Ovary (tissue), 3 donors: Measurements from ENCODE around the gene TMEM128.

Experiments used
- EP300 ChIP-seq: sonication (generic); formaldehyde crosslinking; IDR thresholded peaks from one replicate; pipeline ENCODE4 v1.6.1; 2017; ENCODE audit warnings: antibody characterized with exemption
- POLR2A ChIP-seq: fragments of 450-650 bp; IDR thresholded peaks from one replicate; pipeline ENCODE4 v1.6.1; 2017; ENCODE audit warnings: antibody characterized with exemption, mild to moderate bottlenecking, moderate library complexity
- TF ChIP-seq, protein P1 (sequence below), 3 donors: fragments of 450-650 bp in 2 of 3; fragments of 200-600 bp in 1 of 3; IDR thresholded peaks; one replicate each; pipeline versions ENCODE4 v1.5.1 to v1.8.0; 2016 to 2022; ENCODE audit warnings: antibody characterized with exemption in 3 of 3, mild to moderate bottlenecking in 1 of 3
- donor health status: DM: no; HTN: no; CAD: no.

DNA sequence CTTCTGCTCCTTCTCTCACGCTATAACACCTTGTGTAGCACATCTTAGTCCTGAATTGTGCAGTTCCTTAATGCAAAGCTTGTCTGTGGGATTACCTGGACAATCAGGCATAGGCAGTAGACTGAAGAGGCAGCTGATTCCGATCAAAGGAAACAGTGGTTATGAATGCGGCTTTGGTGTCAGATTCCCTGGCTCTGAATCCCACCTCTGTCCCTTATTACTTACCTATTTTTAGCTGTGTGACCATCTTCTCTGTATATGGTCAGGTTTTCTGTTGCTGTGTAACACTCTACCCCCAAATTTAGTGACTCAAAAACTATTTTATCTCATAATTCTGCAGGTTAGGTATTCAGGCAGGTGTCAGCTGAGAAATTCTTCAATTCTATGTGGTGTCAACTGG lies 45.3 kb upstream of the TMEM128 start:
- TF ChIP-seq, protein P1, sequence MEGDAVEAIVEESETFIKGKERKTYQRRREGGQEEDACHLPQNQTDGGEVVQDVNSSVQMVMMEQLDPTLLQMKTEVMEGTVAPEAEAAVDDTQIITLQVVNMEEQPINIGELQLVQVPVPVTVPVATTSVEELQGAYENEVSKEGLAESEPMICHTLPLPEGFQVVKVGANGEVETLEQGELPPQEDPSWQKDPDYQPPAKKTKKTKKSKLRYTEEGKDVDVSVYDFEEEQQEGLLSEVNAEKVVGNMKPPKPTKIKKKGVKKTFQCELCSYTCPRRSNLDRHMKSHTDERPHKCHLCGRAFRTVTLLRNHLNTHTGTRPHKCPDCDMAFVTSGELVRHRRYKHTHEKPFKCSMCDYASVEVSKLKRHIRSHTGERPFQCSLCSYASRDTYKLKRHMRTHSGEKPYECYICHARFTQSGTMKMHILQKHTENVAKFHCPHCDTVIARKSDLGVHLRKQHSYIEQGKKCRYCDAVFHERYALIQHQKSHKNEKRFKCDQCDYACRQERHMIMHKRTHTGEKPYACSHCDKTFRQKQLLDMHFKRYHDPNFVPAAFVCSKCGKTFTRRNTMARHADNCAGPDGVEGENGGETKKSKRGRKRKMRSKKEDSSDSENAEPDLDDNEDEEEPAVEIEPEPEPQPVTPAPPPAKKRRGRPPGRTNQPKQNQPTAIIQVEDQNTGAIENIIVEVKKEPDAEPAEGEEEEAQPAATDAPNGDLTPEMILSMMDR (IDR thresholded peaks at IDR 0.05): no peak
- TF ChIP-seq POLR2A (no peak), EP300 (no peak)
